Neutrophil (primary cell): ENCODE measurements around the gene PPIL1.

Source experiments
- H3K27ac ChIP-seq: fragments of 200-600 bp; sonication (generic); 2 replicates; pipeline ENCODE4 v1.5.1; 2016; ENCODE audit warnings: mild to moderate bottlenecking, moderate library complexity
- H3K27me3 ChIP-seq: fragments of 200-600 bp; sonication (generic); 2 replicates; pipeline ENCODE4 v1.6.0; 2016; ENCODE audit warnings: mild to moderate bottlenecking
- H3K36me3 ChIP-seq: fragments of 200-600 bp; sonication (generic); 2 replicates; pipeline ENCODE4 v1.5.1; 2017
- H3K4me1 ChIP-seq, 2 experiments: fragments of 200-600 bp in 1 of 2; sonication (generic) in 1 of 2; 1 replicate in 1 of 2; 2 replicates in 1 of 2; pipeline versions ENCODE4 v1.5.1 to v1.6.1; 2013 to 2016; ENCODE audit warnings: low read depth in 1 of 2, low read length in 1 of 2, mild to moderate bottlenecking in 1 of 2, moderate library complexity in 1 of 2; ENCODE audit not compliant: control insufficient read depth in 1 of 2, insufficient read depth in 1 of 2
- H3K4me3 ChIP-seq, 2 experiments: fragments of 200-600 bp in 1 of 2; sonication (generic) in 1 of 2; 1 replicate in 1 of 2; 2 replicates in 1 of 2; pipeline ENCODE4 v1.5.1; 2013 to 2016; ENCODE audit warnings: low read depth in 1 of 2, low read length in 1 of 2, mild to moderate bottlenecking in 1 of 2, moderate library complexity in 1 of 2
- H3K9me3 ChIP-seq: fragments of 200-600 bp; sonication (generic); 2 replicates; pipeline ENCODE4 v1.5.1; 2016
- CTCF ChIP-seq: fragments of 200-600 bp; sonication (generic); IDR thresholded peaks from 2 replicates; pipeline ENCODE4 v1.5.1; 2016; ENCODE audit warnings: antibody characterized with exemption

The PPIL1 gene

DNA sequence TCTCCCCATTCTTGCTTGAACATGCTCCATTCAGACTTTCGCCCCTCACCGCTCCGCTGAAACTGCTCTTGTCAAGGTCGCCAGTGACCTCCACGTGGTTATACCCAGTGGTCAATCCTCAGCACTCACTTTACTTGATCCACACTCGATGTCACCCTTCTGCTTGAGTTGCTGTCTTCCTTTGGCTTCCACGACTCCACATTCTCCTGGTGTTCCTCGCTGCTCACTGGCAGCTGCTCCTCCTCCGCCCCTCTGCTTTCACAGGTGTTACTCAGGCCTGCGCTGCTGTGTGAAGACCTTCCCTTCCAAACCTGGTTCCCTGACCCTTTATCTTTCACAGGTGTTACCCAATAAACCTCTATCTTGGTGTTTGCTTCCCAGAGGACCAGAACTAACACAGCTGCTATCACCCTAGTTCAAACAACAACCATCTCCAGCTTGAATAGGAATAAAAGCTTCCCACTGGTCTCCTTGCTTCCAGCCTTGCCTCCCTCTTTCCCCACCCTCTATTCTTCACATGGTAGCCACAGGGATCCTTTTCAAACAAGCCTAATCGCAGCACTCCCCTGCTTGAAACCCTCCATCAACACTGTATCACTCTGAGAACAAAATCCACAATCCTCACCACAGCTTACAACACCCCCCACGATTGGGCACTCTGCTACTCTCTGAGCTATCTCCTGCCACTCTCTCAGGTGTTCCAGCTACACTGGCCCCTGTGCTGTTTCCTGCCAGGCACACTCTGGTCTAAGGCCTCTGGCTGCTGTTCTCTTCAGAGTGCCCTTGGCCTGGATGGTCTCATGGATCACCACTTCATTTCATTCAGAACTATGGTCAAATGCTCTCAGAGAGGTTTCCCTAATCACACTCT, 10.7 kb downstream of the PPIL1 start:
- no peak for TF ChIP-seq CTCF
- no peak overlapping the region for H3K4me3 ChIP-seq
- no peaks in the 10 kb centered on the region for H3K4me1 ChIP-seq
- H3K27ac ChIP-seq = no peak overlapping the region
- no peaks in the 10 kb centered on the region for H3K9me3 ChIP-seq
- H3K27me3 ChIP-seq = no peaks in the 10 kb centered on the region
- H3K36me3 ChIP-seq = peaks cover 10% of the 10 kb centered on the region

DNA sequence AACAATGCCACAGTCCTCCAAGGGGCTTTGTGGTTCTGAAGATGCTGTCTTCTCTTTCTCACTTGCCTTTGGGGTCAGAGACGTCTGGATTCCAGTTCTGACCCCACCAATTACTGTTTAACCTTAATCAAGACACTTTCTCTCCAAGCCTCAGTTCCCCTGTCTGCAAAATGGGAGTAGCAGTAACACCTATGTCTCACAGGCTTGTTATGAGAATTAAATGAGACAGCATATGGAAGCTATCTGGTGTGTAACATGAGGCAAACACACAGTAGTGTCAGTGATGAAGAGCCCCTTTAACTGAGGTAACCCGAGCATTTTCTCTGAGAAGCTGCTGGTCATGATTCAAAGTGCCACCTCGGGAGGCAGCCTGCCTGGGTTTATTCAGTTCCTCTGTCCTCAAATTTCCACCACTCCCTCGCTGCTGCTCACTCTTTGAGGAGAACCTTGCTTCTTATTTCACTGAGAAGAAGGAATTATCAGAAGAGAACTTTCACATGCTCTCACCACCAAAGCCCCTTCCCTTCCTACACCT, 11.7 kb downstream of the PPIL1 start:
- TF ChIP-seq CTCF = no peak
- no peak overlapping the region for H3K27ac ChIP-seq
- H3K4me1 ChIP-seq = no peaks in the 10 kb centered on the region
- H3K36me3 ChIP-seq = peaks cover 10% of the 10 kb centered on the region
- H3K9me3 ChIP-seq = no peaks in the 10 kb centered on the region
- H3K4me3 ChIP-seq = no peak overlapping the region
- no peaks in the 10 kb centered on the region for H3K27me3 ChIP-seq

- Histone ChIP-seq H3K27ac (no peak overlapping the region), H3K36me3 (peaks cover 10% of the 10 kb centered on the region), H3K4me1 (no peaks in the 10 kb centered on the region), H3K27me3 (no peaks in the 10 kb centered on the region), H3K9me3 (no peaks in the 10 kb centered on the region), H3K4me3 (no peak overlapping the region)
- no peak for TF ChIP-seq CTCF
Observed at GRCh38 chr6:36862164-36862847, 12.3 kb downstream of the PPIL1 start.

- Histone ChIP-seq H3K36me3 (peaks cover 16% of the 10 kb centered on the region), H3K27me3 (no peaks in the 10 kb centered on the region), H3K4me1 (peaks cover 0 to 3% of the 10 kb centered on the region in 2 experiments), H3K27ac (no peak overlapping the region), H3K4me3 (no peak overlapping the region), H3K9me3 (no peaks in the 10 kb centered on the region)
- no peak for TF ChIP-seq CTCF
Observed at GRCh38 chr6:36860126-36860525, 14.5 kb downstream of the PPIL1 start.

DNA sequence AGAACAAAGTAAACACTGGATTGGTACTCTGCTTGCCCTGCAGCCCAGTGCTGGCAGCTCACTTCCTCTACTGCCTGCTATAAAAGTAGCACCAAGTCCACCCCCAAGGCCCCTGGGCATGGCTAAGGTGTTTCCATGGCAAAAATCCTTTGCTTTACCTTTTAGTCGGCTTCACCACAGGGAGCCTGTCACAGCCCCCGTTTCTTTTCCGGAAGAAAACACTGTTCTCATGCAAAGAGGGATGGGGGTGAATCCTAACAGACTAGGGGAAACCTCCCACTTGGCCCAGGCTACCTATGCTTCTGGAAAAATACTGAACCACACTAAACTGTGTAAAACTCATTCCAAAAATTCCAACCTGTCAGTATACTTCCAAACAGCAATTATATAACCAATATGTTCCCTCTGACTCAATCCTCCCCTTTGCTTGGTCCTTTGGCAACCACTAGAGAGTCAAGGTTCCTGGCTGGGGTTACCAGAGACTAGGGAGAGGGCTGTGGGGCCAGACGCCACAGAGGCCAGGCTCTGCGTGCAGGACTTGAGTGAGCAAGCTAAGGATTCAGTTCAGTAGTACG, 16.1 kb downstream of the PPIL1 start:
- no peak for TF ChIP-seq CTCF
- Histone ChIP-seq H3K9me3 (no peaks in the 10 kb centered on the region), H3K4me1 (peaks cover 13 to 19% of the 10 kb centered on the region in 2 experiments), H3K27me3 (no peaks in the 10 kb centered on the region), H3K4me3 (no peak overlapping the region), H3K36me3 (peaks cover 16% of the 10 kb centered on the region), H3K27ac (no peak overlapping the region)
